ENCODE results near the gene NTM.
"Not testable (repeated sequence)": the region's sequence is repeated elsewhere in the genome, so short reads cannot be mapped to it uniquely, and the experiment has no call there.

The NTM gene

DNA sequence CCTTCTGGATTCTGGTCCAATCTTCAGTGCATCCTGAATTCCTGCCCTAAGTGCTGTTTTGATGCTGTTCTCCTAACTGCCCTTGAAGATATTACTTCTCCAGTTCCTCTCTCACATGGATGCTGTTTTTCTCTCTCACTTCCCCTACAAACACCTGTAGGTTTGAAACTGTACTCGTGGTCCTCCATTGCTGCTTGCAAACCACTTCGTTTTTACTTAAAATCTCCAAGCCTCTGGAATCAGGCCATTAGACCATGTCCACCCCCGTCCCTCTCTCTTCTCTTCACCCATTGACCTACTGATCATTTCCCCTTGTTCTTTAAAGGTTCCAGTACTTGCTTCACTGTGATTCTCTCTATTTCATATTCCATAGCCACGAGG is 988.1 kb downstream of the NTM start:
- DNase-seq (ENCODE audit: low read depth): no peak

DNA sequence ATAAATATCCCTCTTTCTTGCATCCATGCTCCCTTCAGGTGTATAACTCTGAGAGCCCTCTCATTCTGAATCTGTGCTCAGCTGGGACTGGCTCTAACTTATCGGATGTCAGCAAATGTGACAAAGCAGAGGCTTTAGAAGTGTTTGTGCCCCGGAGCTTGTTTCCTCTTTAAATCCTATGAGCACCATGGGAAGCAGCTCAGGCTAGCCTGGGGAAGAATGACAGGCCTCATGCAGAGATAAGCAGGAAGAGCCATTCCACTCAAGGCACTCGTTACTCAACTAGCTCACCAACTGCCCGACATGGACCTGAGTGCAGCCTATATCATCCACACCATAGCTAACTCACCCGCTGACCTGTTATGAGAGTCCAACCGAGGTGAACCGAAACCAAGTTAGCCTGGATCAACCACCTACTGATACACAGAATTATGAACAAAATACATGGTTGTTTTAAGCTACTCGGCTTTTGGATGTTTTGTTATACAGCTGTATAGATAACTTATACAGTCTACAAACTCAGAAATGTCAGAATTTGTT is 990.7 kb downstream of the NTM start:
- no peak for DNase-seq (ENCODE audit: low read depth)

DNA sequence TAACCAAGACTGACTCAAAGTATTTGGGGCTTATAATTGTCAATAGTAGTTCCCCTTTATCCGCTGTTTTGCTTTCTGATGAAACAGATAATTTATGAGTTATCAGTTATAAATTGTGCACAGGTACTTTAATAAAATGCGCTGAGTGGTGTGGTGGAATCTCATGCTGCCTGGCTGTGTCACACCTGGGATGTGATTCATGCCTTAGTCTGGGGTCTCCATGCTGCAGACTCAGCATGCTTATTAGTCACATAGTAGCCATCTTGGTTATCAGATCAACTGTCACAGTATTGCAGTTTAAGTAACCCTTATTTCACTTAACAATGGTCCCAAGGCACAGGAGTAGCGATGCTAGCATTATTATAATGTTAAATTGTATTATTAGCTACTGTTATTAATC is 995.2 kb downstream of the NTM start:
- DNase-seq (ENCODE audit: low read depth): no peak

DNA sequence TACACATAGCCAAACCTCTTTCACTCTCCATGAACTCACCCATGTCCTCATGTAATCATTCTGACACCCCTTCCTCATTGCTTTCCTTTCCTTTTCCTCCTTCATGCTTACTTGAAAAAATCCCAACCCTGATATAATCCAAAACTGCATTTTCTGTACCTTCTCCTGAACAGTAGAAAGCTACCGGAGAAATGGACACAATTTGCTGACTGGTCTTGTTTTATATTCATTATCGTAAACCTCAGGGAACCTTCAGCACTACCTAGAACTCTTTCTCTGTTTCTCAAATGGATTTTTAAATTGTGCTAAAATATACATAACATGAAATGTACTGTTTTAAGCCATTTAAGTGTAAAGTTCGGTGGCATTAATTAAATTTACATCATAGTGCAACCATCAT is 996.9 kb downstream of the NTM start:
- DNase-seq (ENCODE audit: low read depth): no peak

DNA sequence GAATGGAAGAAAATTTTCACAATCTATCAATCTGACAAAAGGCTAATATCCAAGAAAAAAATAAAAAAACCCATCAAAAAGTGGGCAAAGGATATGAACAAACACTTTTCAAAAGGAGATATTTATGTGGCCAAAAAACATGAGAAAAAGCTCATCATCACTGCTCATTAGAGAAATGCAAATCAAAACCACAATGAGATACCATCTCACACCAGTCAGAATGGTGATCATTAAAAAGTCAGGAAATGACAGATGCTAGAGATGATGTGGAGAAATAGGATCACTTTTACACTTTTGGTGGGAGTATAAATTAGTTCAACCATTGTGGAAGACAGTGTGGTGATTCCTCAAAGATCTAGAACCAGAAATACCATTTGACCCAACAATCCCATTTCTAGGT is 999.7 kb downstream of the NTM start:
- DNase-seq (ENCODE audit: low read depth): not testable (repeated sequence)

DNA sequence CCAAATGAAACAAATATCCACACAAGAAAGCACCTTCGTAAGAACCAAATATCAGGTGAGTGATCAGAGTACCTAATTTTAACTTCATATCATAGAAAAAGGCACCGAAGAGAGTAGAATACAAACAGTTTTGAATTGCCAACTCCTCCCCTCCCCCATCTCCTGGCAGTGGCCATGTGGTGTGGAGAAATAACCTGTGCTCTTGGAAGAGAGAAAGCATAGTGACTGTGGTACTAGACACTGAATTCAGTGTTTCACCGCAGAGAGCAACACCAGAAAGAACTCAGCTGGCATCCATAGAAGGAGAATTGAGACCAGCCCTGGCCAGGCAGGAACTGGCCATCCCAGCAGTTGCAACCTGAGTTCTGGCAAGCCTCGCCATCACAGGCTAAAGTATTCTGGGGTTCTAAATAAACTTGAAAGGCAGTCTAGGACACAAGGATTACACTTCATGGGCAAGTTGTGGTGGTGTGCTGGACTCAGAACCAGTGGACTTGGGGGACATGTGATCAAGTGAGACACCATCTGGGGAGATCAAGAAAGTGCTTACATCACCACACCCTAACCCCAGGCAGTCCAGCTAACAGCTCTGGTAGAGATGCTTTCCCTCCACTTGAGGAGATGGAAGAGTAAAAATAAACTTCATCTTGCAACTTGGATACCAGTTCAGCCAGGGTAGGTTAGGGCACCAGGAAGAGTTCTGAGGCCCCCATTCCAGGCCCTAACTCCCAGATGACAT is 1003.2 kb downstream of the NTM start:
- no peak for DNase-seq (ENCODE audit: low read depth)

DNA sequence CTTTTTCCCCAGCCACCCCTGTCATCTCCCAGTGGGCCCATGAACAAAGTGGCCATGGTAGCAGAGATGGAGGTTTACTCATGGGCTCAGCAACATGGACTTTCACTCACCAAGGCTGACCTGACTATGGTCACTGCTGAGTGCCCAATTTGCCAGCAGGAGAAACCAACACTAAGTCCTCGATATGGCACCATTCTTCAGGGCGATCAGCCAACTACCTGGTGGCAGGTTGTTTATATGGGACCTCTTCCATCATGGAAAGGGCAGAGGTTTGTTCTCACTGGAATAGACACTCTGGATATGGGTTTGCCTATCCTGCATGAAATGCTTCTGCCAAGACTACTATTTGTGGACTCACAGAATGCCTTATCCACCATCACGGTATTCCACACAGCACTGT is 1009.1 kb downstream of the NTM start:
- DNase-seq (ENCODE audit: low read depth): no peak
